ENCODE data around the gene FOXO3B. TPM values are rescaled to one million over a fixed set of nuclear protein-coding genes. Genes with fewer than 3 reads are reported as not detected.
"Not testable (repeated sequence)": the region's sequence is repeated elsewhere in the genome, so short reads cannot be mapped to it uniquely, and the experiment has no call there.

FOXO3B gene
- total RNA-seq, 4 donors from 2014 or later, result 3.1 to 36.7 (median 12.4) TPM

DNA sequence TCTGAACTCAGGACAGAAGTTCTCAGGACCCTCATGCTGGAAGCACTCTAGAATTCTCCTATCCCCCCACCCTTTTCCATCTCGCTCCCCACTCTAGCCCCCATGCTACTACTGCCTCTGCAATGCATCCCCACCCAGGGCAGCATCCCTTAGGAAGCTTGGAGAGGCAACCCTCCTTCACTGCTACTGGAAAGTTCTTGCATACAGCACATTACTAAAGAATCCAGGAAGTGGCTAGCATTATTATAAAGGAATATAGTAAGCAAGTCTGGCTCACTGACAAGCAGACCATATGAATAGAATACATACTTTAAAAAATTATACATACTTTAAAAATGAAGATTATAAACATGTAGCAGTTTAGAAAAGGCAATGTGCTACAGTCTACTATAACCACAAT, 13.5 kb downstream of the FOXO3B start:
- H3K4me1 ChIP-seq; H3K36me3 ChIP-seq; intact Hi-C loops (cut with DNase I; ENCODE audit: low total_unique reads); H3K9me3 ChIP-seq; DNase-seq; H3K4me3 ChIP-seq; in situ Hi-C loops (cut with MboI; ENCODE audit: low pct_ligation_motif_present in 1 of 4, low pct_unique_long_range_greater_than_20kb in 1 of 4, low sequenced_read_pairs in 3 of 4); H3K27me3 ChIP-seq; H3K27ac ChIP-seq: not testable (repeated sequence)
- 95 to 100% methylated on average over 1 of the region's 1 CpG for WGBS, 2 donors (ENCODE audit: low coverage in 1 of 2)

DNA sequence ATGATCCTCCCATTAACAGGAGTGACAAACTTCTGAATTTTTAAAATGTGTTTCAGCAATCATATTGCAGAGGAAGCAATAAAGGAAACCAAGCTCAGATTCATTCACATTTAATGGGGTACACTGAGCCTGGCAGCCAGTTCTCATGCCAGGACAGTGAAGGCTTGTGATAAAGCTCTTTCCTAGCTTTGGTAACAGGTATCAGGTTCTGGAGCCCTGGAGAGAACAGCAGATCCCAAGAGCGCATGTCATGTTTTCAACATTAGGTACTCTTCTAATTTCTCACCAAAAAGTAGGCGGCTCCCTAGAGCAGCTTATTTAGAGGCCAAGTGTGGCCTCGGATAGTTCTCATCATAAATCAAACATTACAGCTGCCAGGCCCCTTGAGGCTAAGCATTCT, 14.6 kb downstream of the FOXO3B start:
- H3K9me3 ChIP-seq, result peaks cover 0 to 15% of the 10 kb centered on the region in 2 donors
- 100% methylated on average over 3 of the region's 3 CpGs; no CpG with 5 or more reads in 1 of the 2 donors for WGBS, 2 donors (ENCODE audit: low coverage in 1 of 2)

DNA sequence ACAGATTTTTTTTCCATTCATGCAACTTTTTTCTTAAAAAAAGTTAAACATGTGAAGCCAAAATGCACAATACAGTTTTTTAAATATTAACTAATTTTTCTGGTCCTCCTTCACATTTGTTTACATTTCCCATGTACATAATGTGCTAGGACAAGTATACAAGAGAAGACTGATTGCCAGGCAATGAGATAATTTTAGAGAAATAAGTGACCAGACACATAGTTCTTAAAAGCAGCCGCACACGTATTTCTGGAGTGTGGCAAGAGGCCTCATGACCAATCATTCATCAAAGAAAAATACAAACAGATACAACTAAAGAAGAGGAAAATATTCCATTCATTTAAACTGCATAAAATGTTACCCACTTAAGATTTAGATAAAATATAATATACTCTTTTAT, 15.8 kb downstream of the FOXO3B start:
- H3K36me3 ChIP-seq; intact Hi-C loops (cut with DNase I; ENCODE audit: low total_unique reads); H3K4me3 ChIP-seq; in situ Hi-C loops (cut with MboI; ENCODE audit: low pct_ligation_motif_present in 1 of 4, low pct_unique_long_range_greater_than_20kb in 1 of 4, low sequenced_read_pairs in 3 of 4); H3K27ac ChIP-seq; H3K27me3 ChIP-seq; DNase-seq; H3K4me1 ChIP-seq: not testable (repeated sequence)
- peaks cover 6 to 22% of the 10 kb centered on the region in 2 donors for H3K9me3 ChIP-seq
- WGBS, 2 donors (ENCODE audit: low coverage in 1 of 2), result 100% methylated on average over 2 of the region's 2 CpGs; no CpG with 5 or more reads in 1 of the 2 donors

More for the DNA sequence above, 14.6 kb downstream of the FOXO3B start:
- DNase-seq; in situ Hi-C loops (cut with MboI; ENCODE audit: low pct_ligation_motif_present in 1 of 4, low pct_unique_long_range_greater_than_20kb in 1 of 4, low sequenced_read_pairs in 3 of 4); H3K4me3 ChIP-seq; H3K27ac ChIP-seq; H3K27me3 ChIP-seq; H3K4me1 ChIP-seq; H3K36me3 ChIP-seq; intact Hi-C loops (cut with DNase I; ENCODE audit: low total_unique reads): not testable (repeated sequence)

DNA sequence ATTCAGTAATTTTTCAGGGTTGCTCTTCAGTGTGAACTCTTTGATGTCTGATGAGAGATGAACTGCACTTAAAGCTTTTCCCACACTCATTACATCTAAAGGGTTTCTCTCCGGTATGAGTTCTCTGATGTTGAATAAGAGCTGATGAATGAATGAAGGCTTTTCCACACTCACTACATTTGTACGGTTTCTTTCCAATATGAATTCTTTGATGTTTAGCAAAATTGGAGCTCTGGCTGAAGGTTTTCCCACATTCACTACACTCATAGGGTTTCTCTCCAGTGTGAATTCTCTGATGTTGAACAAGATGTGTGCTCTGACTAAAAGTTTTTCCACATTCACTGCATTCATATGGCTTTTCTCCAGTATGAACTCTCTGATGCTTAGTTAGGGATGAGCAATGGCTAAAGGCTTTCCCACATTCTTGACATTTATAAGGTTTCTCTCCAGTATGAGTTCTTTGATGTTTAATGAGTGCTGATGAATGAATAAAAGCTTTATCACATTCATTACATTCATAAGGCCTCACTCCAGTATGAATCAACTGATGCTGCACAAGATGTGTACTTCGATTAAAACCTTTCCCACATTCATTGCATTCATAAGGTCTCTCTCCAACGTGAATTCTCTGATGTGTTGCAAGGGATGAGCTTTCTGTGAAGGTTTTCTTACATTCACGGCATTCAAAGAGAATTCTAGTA, 20.0 kb downstream of the FOXO3B start:
- H3K4me3 ChIP-seq; DNase-seq; H3K36me3 ChIP-seq; intact Hi-C loops (cut with DNase I; ENCODE audit: low total_unique reads); H3K4me1 ChIP-seq; H3K27ac ChIP-seq; H3K27me3 ChIP-seq; in situ Hi-C loops (cut with MboI; ENCODE audit: low pct_ligation_motif_present in 1 of 4, low pct_unique_long_range_greater_than_20kb in 1 of 4, low sequenced_read_pairs in 3 of 4): not testable (repeated sequence)
- peaks cover 10 to 23% of the 10 kb centered on the region in 2 donors for H3K9me3 ChIP-seq
- WGBS, 2 donors (ENCODE audit: low coverage in 1 of 2), result 92 to 94% methylated on average over 2 to 5 of the region's 5 CpGs

DNA sequence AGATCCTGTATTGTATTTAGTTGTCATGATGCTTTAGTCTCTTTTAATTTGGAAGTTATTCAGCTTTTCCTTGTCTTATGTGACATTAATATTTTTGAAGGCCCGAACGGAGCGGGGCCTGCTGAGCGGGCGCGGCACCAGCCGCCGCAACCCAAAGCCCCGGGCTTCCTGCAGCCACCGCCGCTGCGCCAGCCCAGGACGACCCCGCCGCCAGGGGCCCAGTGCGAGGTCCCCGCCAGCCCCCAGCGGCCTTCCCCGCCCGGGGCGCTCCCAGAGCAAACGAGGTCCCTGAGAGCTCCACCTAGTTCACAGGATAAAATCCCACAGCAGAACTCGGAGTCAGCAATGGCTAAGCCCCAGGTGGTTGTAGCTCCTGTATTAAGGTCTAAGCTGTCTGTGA, 32.0 kb downstream of the FOXO3B start:
- in situ Hi-C loops (cut with MboI; ENCODE audit: low pct_ligation_motif_present in 1 of 4, low pct_unique_long_range_greater_than_20kb in 1 of 4, low sequenced_read_pairs in 3 of 4); H3K27me3 ChIP-seq; intact Hi-C loops (cut with DNase I; ENCODE audit: low total_unique reads); H3K36me3 ChIP-seq; H3K4me1 ChIP-seq; H3K27ac ChIP-seq; H3K9me3 ChIP-seq; DNase-seq; H3K4me3 ChIP-seq: not testable (repeated sequence)
- 70 to 76% methylated on average over 2 to 23 of the region's 23 CpGs for WGBS, 2 donors (ENCODE audit: low coverage in 1 of 2)

DNA sequence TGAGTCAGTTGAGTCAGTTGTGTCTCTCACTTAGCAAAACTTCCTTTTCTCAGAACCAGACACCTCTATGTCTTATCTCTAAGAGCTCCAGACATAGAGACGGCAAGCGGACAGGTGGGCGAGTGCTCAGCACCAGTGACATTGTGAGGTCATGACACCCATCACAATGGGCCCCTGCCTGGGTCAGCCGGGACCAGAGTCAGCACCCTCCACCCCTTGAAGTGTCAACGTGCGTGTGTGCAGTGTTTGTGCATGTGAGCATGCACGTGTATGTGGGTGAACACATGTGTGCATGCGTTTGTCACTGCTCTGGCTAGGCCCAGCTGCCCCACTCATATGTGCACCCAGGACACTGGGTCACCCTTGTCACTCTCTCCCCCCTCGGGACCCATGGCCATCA, 37.8 kb downstream of the FOXO3B start, which contains the start of gene TBC1D28:
TSS of gene TBC1D28 (minus strand) at position 101 of the 400 bp plus-strand sequence. CDS start 3,039 bp downstream, outside the sequence.
- H3K4me1 ChIP-seq; intact Hi-C loops (cut with DNase I; ENCODE audit: low total_unique reads); in situ Hi-C loops (cut with MboI; ENCODE audit: low pct_ligation_motif_present in 1 of 4, low pct_unique_long_range_greater_than_20kb in 1 of 4, low sequenced_read_pairs in 3 of 4); H3K27me3 ChIP-seq; H3K4me3 ChIP-seq; H3K27ac ChIP-seq; DNase-seq; H3K36me3 ChIP-seq; H3K9me3 ChIP-seq: not testable (repeated sequence)
- 87% methylated on average over 8 of the region's 9 CpGs; no CpG with 5 or more reads in 1 of the 2 donors for WGBS, 2 donors (ENCODE audit: low coverage in 1 of 2)

DNA sequence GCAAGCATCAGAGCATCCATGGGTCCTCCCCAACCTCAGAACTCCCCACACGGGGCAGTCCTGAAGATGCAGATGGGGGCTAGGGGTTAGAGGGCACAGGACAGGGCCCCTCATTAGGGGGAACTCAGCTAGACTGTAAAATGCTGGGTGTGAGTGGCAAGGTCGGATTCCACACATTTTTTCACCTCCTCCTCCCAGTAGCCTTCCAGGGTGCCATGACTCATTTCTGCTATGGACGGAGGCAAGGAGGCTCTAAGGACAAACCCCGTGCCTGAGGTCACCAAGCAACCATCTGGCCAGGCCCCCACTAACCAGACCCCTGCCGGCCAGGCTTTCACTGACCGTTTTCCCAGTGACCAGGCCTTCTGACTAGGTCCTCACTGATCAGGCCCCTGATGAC, 39.0 kb downstream of the FOXO3B start:
- intact Hi-C loops (cut with DNase I; ENCODE audit: low total_unique reads); H3K4me3 ChIP-seq; H3K9me3 ChIP-seq; H3K27me3 ChIP-seq; H3K27ac ChIP-seq; H3K36me3 ChIP-seq; DNase-seq; in situ Hi-C loops (cut with MboI; ENCODE audit: low pct_ligation_motif_present in 1 of 4, low pct_unique_long_range_greater_than_20kb in 1 of 4, low sequenced_read_pairs in 3 of 4); H3K4me1 ChIP-seq: not testable (repeated sequence)
- WGBS, 2 donors (ENCODE audit: low coverage in 1 of 2), result 90% methylated on average over 6 of the region's 6 CpGs; no CpG with 5 or more reads in 1 of the 2 donors

DNA sequence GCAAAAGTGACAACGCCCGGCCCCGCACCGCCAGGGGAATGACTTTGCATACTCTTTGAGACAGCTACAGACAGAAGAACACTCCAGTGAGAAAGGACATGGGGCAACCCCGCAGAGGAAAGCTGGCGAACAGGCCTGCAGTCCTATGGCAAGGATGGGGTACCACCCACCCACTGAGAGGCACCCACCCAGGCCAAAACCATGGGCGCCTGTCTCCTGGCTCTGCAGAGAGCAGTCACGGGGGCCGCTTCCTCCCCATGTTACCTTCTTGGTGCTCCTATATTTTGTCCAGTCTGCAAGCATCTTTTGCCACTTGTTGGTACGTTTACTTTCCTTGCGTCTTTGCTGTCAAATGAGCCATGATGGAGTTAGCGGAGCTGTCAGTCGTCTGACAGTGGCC, 43.8 kb downstream of the FOXO3B start:
- H3K4me3 ChIP-seq; in situ Hi-C loops (cut with MboI; ENCODE audit: low pct_ligation_motif_present in 1 of 4, low pct_unique_long_range_greater_than_20kb in 1 of 4, low sequenced_read_pairs in 3 of 4); DNase-seq; H3K4me1 ChIP-seq; H3K9me3 ChIP-seq; intact Hi-C loops (cut with DNase I; ENCODE audit: low total_unique reads); H3K27ac ChIP-seq; H3K36me3 ChIP-seq: not testable (repeated sequence)
- H3K27me3 ChIP-seq, result peaks cover 22% of the 10 kb centered on the region
- 99% methylated on average over 9 of the region's 13 CpGs; no CpG with 5 or more reads in 1 of the 2 donors for WGBS, 2 donors (ENCODE audit: low coverage in 1 of 2)

DNA sequence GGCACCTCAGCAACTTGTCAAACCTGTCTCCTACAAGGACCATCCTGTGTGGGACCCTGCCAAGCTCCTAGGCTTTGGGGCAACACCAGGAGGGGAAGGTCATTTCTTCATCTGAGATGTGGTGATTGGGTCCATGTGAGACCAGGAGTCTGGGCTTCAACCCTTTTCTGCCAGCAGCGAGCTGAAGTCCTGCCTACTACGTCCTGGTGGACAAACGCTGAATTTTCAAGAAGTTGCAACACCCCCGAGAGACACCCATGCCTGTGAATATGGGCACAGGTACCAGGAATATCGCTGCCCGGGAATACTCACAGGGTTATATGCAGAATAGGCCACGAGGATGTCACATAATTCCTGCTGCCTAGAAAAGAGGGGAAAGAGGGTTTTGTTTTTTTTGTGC, 45.9 kb downstream of the FOXO3B start:
- H3K27me3 ChIP-seq, result peaks cover 37% of the 10 kb centered on the region
- H3K9me3 ChIP-seq; in situ Hi-C loops (cut with MboI; ENCODE audit: low pct_ligation_motif_present in 1 of 4, low pct_unique_long_range_greater_than_20kb in 1 of 4, low sequenced_read_pairs in 3 of 4); H3K4me1 ChIP-seq; intact Hi-C loops (cut with DNase I; ENCODE audit: low total_unique reads); H3K36me3 ChIP-seq; H3K27ac ChIP-seq; H3K4me3 ChIP-seq; DNase-seq: not testable (repeated sequence)
- 33 to 62% methylated on average over 1 to 7 of the region's 7 CpGs for WGBS, 2 donors (ENCODE audit: low coverage in 1 of 2)

DNA sequence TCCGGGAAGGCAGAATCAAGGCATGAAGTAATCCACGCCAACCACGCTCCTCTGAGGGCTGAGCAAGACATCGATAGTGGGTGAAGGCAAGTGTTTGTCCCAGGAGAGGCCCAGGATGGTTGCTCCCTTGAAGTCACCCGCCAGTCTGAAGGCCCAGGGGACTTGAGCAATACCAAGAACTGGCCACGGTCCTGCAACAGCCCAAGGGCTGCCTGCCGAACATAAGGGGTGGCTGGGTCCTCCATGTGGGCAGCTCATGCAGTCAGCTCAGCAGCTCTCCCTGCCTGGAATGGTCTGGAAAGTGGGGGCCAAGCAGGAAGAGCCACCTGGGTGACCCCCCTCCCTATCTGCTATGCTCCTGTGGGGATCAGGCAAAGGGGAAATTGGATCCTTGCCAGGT, 46.3 kb downstream of the FOXO3B start:
- intact Hi-C loops (cut with DNase I; ENCODE audit: low total_unique reads); H3K27ac ChIP-seq; in situ Hi-C loops (cut with MboI; ENCODE audit: low pct_ligation_motif_present in 1 of 4, low pct_unique_long_range_greater_than_20kb in 1 of 4, low sequenced_read_pairs in 3 of 4); H3K36me3 ChIP-seq; H3K4me3 ChIP-seq; H3K9me3 ChIP-seq; H3K4me1 ChIP-seq; DNase-seq: not testable (repeated sequence)
- WGBS, 2 donors (ENCODE audit: low coverage in 1 of 2), result 87% methylated on average over 5 of the region's 7 CpGs; no CpG with 5 or more reads in 1 of the 2 donors
- peaks cover 37% of the 10 kb centered on the region for H3K27me3 ChIP-seq

All from transverse colon (tissue), 4 donors.